ENCODE data around the gene SLC37A1. TPM values are rescaled to one million over a fixed set of nuclear protein-coding genes. Genes with fewer than 3 reads are reported as not detected.

SLC37A1 gene
- total and polyA plus RNA-seq, 4 donors, result 2.0 to 7.2 (median 4.3) TPM

GRCh38 chr21:42521384-42521783, 7.7 kb downstream of the SLC37A1 start (continued):
- no peak for TF ChIP-seq ZBTB33 (IDR thresholded peaks at IDR 0.05)
- TF ChIP-seq EGR1 (IDR thresholded peaks at IDR 0.05; ENCODE audit: low read depth in 2 of 2), result no peak
- TF ChIP-seq RAD21 (IDR thresholded peaks at IDR 0.05), result no peak
- TF ChIP-seq NR2F2 (IDR thresholded peaks at IDR 0.05), result no peak
- TF ChIP-seq, protein P1, sequence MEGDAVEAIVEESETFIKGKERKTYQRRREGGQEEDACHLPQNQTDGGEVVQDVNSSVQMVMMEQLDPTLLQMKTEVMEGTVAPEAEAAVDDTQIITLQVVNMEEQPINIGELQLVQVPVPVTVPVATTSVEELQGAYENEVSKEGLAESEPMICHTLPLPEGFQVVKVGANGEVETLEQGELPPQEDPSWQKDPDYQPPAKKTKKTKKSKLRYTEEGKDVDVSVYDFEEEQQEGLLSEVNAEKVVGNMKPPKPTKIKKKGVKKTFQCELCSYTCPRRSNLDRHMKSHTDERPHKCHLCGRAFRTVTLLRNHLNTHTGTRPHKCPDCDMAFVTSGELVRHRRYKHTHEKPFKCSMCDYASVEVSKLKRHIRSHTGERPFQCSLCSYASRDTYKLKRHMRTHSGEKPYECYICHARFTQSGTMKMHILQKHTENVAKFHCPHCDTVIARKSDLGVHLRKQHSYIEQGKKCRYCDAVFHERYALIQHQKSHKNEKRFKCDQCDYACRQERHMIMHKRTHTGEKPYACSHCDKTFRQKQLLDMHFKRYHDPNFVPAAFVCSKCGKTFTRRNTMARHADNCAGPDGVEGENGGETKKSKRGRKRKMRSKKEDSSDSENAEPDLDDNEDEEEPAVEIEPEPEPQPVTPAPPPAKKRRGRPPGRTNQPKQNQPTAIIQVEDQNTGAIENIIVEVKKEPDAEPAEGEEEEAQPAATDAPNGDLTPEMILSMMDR (IDR thresholded peaks at IDR 0.05; ENCODE audit: low read depth, low read length, missing input control), result no peak

DNA sequence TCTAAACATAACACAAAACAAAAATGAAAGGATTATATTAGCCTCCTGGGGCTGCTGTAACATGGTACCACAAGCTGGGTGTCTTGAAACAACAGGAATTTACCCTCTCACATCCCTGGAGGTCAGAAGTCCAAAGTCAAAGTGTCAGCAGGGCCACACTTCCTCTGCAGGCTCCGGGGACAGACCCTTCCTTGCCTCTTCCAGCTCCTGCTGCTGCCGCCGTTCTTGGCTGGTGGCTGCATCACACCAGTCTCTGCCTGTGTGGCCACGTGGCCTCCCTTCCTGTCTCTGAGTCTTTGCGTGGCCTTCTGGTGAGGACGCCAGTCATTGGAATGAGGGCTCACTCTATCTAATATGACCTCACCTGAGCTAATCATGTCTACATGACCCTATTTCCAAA, 8.2 kb downstream of the SLC37A1 start:
- WGBS, result 86% methylated on average over 6 of the region's 6 CpGs
- H3K27ac ChIP-seq (ENCODE audit: low read depth in 1 of 2, low read length in 2 of 2), result no peak overlapping the region
- DNase-seq (ENCODE audit: low spot score), result no peak
- no peak for TF ChIP-seq RAD21 (IDR thresholded peaks at IDR 0.05)
- no peak for TF ChIP-seq REST (IDR thresholded peaks at IDR 0.05)
- TF ChIP-seq, protein P2, sequence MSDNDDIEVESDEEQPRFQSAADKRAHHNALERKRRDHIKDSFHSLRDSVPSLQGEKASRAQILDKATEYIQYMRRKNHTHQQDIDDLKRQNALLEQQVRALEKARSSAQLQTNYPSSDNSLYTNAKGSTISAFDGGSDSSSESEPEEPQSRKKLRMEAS (IDR thresholded peaks at IDR 0.05), result no peak
- TF ChIP-seq HNF4G (IDR thresholded peaks at IDR 0.05), result no peak
- no peak for TF ChIP-seq EGR1 (IDR thresholded peaks at IDR 0.05; ENCODE audit: low read depth in 2 of 2)
- TF ChIP-seq JUND (IDR thresholded peaks at IDR 0.05), result no peak
- TF ChIP-seq, protein P3, sequence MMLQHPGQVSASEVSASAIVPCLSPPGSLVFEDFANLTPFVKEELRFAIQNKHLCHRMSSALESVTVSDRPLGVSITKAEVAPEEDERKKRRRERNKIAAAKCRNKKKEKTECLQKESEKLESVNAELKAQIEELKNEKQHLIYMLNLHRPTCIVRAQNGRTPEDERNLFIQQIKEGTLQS (IDR thresholded peaks at IDR 0.05), result no peak
- no peak for TF ChIP-seq HNF4A (conservative IDR thresholded peaks at IDR 0.05)
- TF ChIP-seq SP1 (IDR thresholded peaks at IDR 0.05), result no peak
- no peak for TF ChIP-seq FOXA1 (IDR thresholded peaks at IDR 0.05)
- peaks cover 0 to 10% (median 6%) of the 10 kb centered on the region in 4 donors for H3K36me3 ChIP-seq (ENCODE audit: control insufficient read depth in 4 of 4, insufficient read depth in 3 of 4, low read depth in 1 of 4, low read length in 3 of 4)
- H3K9ac ChIP-seq (ENCODE audit: low read depth in 1 of 2, low read length in 2 of 2), result no peak overlapping the region
- no peaks in the 10 kb centered on the region for H3K9me3 ChIP-seq (ENCODE audit: control insufficient read depth in 4 of 4, low read length in 3 of 4)
- H3K4me1 ChIP-seq (ENCODE audit: control insufficient read depth in 4 of 4, insufficient read depth in 4 of 4, low read length in 3 of 4), result peaks cover 0 to 19% (median 14%) of the 10 kb centered on the region in 4 donors
- no peaks in the 10 kb centered on the region for H3K27me3 ChIP-seq (ENCODE audit: control insufficient read depth in 4 of 4, insufficient read depth in 4 of 4, low read length in 3 of 4)
- no peak overlapping the region for H3K4me3 ChIP-seq (ENCODE audit: low read depth in 1 of 3, low read length in 3 of 3)

GRCh38 chr21:42522271-42522670, 8.6 kb downstream of the SLC37A1 start:
- Histone ChIP-seq H3K9me3 (ENCODE audit: control insufficient read depth in 4 of 4, low read length in 3 of 4) (no peaks in the 10 kb centered on the region), H3K27me3 (ENCODE audit: control insufficient read depth in 4 of 4, insufficient read depth in 4 of 4, low read length in 3 of 4) (no peaks in the 10 kb centered on the region), H3K4me1 (ENCODE audit: control insufficient read depth in 4 of 4, insufficient read depth in 4 of 4, low read length in 3 of 4) (peaks cover 3 to 24% (median 18%) of the 10 kb centered on the region in 4 donors), H3K9ac (ENCODE audit: low read depth in 1 of 2, low read length in 2 of 2) (no peak overlapping the region), H3K4me3 (ENCODE audit: low read depth in 1 of 3, low read length in 3 of 3) (no peak overlapping the region), H3K36me3 (ENCODE audit: control insufficient read depth in 4 of 4, insufficient read depth in 3 of 4, low read depth in 1 of 4, low read length in 3 of 4) (peaks cover 0 to 10% (median 6%) of the 10 kb centered on the region in 4 donors), H3K27ac (ENCODE audit: low read depth in 1 of 2, low read length in 2 of 2) (no peak overlapping the region)
- no peak for DNase-seq (ENCODE audit: low spot score)
- WGBS, result 88% methylated on average over 14 of the region's 14 CpGs
- no peak for TF ChIP-seq NR2F2 (IDR thresholded peaks at IDR 0.05)
- TF ChIP-seq JUND (IDR thresholded peaks at IDR 0.05), result no peak
- no peak for TF ChIP-seq GABPA (IDR thresholded peaks at IDR 0.05 in 1 of 2, conservative IDR thresholded peaks at IDR 0.05 in 1 of 2)
- TF ChIP-seq, protein P3 (IDR thresholded peaks at IDR 0.05), result no peak
- no peak for TF ChIP-seq HNF4G (IDR thresholded peaks at IDR 0.05)
- no peak for TF ChIP-seq RAD21 (IDR thresholded peaks at IDR 0.05)
- TF ChIP-seq, protein P2 (IDR thresholded peaks at IDR 0.05), result no peak
- TF ChIP-seq ZBTB33 (IDR thresholded peaks at IDR 0.05), result no peak
- no peak for TF ChIP-seq YY1 (IDR thresholded peaks at IDR 0.05)
- TF ChIP-seq SP1 (IDR thresholded peaks at IDR 0.05), result no peak

Measured in liver (tissue), 9 donors.